ENCODE results near the gene MYD88. TPM values are rescaled to one million over a fixed set of nuclear protein-coding genes. Genes with fewer than 3 reads are reported as not detected.

The MYD88 gene
- total RNA-seq, 1 donor from 2014 or later: 47.3 TPM

Other genes with a start within 250 kb of the MYD88 start
- gene VILL, start 147.9 kb upstream of the MYD88 start, total RNA-seq: 5.3 and 6.1 TPM in 2 replicates
- 9.7 and 11.2 TPM in 2 replicates for gene PLCD1, start 109.0 kb upstream of the MYD88 start, total RNA-seq
- gene DLEC1, start 99.5 kb upstream of the MYD88 start, total RNA-seq: not detected in 2 replicates
- 37.8 and 56.9 TPM in 2 replicates for gene ACAA1, start 1.5 kb upstream of the MYD88 start, total RNA-seq
- gene OXSR1, start 26.9 kb downstream of the MYD88 start, total RNA-seq: 34.8 and 39.2 TPM in 2 replicates
- gene SLC22A13, start 127.2 kb downstream of the MYD88 start, total RNA-seq: not detected in 2 replicates
- not detected in 2 replicates for gene SLC22A14, start 143.6 kb downstream of the MYD88 start, total RNA-seq
- gene XYLB, start 208.1 kb downstream of the MYD88 start, total RNA-seq: 2.5 and 7.8 TPM in 2 replicates

All from epithelial cell of proximal tubule (primary cell).